ENCODE measurements around the gene ARSG. TPM values are rescaled to one million over a fixed set of nuclear protein-coding genes. Genes with fewer than 3 reads are reported as not detected.

ARSG gene
- total RNA-seq, 2 donors from 2014 or later, result 5.4 to 16.9 TPM

DNA sequence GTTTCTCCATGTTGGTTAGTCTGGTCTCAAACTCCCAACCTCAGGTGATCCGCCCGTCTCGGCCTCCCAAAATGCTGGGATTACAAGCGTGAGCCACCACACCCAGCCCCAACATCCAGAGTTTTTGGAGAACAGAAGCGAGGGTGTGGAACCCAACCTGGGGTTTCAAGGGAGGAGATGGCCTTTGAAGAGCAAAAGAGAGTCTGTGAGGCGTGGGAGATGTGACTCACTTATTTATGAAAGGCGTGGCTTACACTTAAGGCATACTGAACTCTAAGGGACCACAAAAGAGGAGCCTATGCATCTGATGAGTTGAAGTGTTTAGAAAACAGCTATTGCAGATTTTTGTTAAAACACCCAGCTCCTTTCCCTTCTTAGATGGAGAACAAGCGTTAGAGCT is 18.9 kb downstream of the ARSG start:
- H3K36me3 ChIP-seq, result no peaks in the 10 kb centered on the region
- TF ChIP-seq, protein P1, sequence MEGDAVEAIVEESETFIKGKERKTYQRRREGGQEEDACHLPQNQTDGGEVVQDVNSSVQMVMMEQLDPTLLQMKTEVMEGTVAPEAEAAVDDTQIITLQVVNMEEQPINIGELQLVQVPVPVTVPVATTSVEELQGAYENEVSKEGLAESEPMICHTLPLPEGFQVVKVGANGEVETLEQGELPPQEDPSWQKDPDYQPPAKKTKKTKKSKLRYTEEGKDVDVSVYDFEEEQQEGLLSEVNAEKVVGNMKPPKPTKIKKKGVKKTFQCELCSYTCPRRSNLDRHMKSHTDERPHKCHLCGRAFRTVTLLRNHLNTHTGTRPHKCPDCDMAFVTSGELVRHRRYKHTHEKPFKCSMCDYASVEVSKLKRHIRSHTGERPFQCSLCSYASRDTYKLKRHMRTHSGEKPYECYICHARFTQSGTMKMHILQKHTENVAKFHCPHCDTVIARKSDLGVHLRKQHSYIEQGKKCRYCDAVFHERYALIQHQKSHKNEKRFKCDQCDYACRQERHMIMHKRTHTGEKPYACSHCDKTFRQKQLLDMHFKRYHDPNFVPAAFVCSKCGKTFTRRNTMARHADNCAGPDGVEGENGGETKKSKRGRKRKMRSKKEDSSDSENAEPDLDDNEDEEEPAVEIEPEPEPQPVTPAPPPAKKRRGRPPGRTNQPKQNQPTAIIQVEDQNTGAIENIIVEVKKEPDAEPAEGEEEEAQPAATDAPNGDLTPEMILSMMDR (IDR thresholded peaks at IDR 0.05), result no peak
- no peak for DNase-seq (ENCODE audit: low spot score)
- H3K4me3 ChIP-seq, result no peak overlapping the region
- ATAC-seq (ENCODE audit: insufficient number of reproducible peaks, low FRiP score, low read depth), result no peak
- no peaks in the 10 kb centered on the region for H3K9me3 ChIP-seq
- H3K27me3 ChIP-seq (replicated peaks; ENCODE audit: insufficient read depth), result no peaks in the 10 kb centered on the region
- no peaks in the 10 kb centered on the region for H3K4me1 ChIP-seq (ENCODE audit: control insufficient read depth in 1 of 2, low read depth in 2 of 2)
- H3K27ac ChIP-seq, result no peak overlapping the region

DNA sequence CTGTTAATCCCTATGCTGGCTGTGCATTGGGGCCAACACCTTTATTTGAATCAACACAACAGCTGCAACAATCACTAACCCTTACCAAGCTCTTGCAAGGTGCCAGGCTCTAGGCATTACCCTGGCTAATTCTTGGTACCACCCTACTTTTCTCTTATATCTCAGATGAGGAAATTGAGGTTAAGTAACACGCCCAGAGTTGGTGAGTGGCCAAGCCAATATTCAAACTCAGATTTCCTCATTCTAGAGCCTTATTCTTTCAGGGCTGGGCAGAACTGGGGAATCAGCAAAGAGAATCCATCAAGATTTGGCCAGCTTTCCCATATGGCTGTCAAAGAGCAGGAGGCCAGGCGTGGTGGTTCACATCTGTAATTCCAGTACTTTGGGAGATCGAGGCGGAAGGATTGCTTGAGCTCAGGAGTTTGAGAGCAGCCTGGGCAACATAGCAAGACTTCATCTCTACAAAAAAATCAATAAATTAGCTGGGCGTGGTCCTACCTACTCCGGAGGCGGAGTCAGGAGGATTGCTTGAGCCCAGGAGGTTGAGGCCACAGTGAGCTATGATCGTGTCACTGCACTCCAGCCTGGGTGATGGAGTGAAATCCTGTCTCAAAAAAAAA is 23.7 kb downstream of the ARSG start:
- ATAC-seq (ENCODE audit: insufficient number of reproducible peaks, low FRiP score, low read depth) (no peak), DNase-seq (ENCODE audit: low spot score) (no peak)
- Histone ChIP-seq H3K36me3 (no peaks in the 10 kb centered on the region), H3K27me3 (replicated peaks; ENCODE audit: insufficient read depth) (no peaks in the 10 kb centered on the region), H3K4me3 (no peak overlapping the region), H3K4me1 (ENCODE audit: control insufficient read depth in 1 of 2, low read depth in 2 of 2) (no peaks in the 10 kb centered on the region), H3K9me3 (no peaks in the 10 kb centered on the region), H3K27ac (no peak overlapping the region)
- TF ChIP-seq, protein P1 (IDR thresholded peaks at IDR 0.05), result no peak

DNA sequence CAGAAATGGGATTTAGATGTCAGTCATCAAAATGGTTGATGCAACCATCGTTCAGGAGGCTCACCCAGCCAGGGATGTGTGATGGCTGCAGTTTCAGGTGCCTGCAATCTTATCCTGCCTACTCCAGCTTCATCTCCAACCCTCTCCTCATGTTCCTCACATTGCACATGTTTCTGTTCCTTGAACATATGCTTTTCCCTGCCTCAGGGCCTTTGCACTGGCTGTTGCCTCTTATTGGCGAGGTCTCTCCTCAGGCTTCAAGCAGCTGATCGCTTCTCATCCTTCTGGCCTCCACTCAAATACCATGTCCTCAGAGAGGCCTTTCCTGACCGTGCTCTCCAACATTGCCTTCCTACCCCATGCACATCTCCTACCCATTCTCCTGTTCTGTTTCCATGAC is 24.6 kb downstream of the ARSG start:
- DNase-seq (ENCODE audit: low spot score) (no peak), ATAC-seq (ENCODE audit: insufficient number of reproducible peaks, low FRiP score, low read depth) (no peak)
- Histone ChIP-seq H3K36me3 (no peaks in the 10 kb centered on the region), H3K4me3 (no peak overlapping the region), H3K9me3 (no peaks in the 10 kb centered on the region), H3K4me1 (ENCODE audit: control insufficient read depth in 1 of 2, low read depth in 2 of 2) (no peaks in the 10 kb centered on the region), H3K27me3 (replicated peaks; ENCODE audit: insufficient read depth) (no peaks in the 10 kb centered on the region), H3K27ac (no peak overlapping the region)
- TF ChIP-seq, protein P1 (IDR thresholded peaks at IDR 0.05), result no peak

DNA sequence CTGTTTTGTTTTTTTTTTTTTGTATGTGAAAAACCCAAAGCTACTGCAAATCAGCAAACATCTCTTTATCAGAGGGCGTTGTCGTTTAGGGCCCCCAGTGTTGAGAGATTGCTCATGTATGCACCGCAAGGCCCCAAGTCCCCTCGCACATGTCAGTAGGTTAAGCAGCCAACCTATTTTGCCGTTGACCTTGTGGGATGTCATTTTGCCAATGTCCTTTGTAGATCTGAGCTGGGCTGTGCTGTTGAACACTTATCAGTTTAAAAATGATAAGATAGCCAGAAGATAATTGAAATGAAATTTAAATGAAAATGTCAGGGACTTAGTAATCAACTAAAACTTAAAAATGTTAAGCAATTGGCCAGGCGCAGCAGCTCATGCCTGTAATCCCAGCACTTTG is 26.2 kb downstream of the ARSG start:
- H3K4me1 ChIP-seq (ENCODE audit: control insufficient read depth in 1 of 2, low read depth in 2 of 2), result no peaks in the 10 kb centered on the region
- H3K4me3 ChIP-seq, result no peak overlapping the region
- H3K27me3 ChIP-seq (replicated peaks; ENCODE audit: insufficient read depth), result no peaks in the 10 kb centered on the region
- no peaks in the 10 kb centered on the region for H3K9me3 ChIP-seq
- no peak overlapping the region for H3K27ac ChIP-seq
- ATAC-seq (ENCODE audit: insufficient number of reproducible peaks, low FRiP score, low read depth) (no peak), DNase-seq (ENCODE audit: low spot score) (no peak)
- no peaks in the 10 kb centered on the region for H3K36me3 ChIP-seq
- TF ChIP-seq, protein P1 (IDR thresholded peaks at IDR 0.05), result no peak

DNA sequence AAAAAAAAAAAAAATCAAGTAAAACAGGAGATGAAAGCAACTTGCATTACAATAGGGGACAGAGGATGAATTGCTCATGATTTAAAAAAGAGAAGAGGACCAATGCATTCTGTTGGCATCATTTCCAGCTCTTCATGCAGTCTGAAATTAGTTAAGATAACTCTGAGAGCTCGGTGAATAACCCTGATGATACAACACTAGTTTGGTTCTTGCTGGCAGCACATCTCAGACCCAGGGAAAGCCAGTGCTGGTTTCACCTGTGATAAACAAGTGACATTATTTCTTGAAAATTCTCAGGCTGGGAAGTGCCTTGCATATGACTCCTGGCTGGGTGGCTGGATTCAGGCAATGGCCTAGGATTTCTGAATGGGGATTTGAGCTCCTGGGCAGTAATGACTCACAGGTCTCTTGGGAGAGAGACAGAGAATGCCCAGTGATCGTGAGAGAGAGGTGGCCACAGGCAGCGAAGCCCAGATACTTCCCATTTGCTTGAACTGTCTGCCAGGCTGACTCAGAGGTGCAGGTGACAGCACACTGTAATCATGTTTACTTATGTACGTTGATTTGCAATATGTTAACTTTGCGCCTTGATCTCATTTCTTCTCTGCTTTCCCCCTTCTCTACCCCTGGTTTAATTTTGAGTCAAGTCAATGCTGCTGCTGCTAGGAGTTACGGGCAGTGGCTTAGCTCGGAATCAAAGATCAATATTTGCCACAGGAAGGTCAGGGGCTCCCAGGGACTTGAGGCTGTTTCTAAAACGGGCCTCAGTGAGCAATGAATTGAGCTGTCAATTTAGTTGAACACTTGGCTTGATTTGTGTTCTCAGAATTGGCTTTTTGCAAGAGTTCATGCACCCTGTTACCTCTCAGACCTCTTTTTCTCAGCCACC is 27.1 kb downstream of the ARSG start:
- no peaks in the 10 kb centered on the region for H3K27me3 ChIP-seq (replicated peaks; ENCODE audit: insufficient read depth)
- H3K9me3 ChIP-seq, result no peaks in the 10 kb centered on the region
- H3K27ac ChIP-seq, result no peak overlapping the region
- no peaks in the 10 kb centered on the region for H3K4me1 ChIP-seq (ENCODE audit: control insufficient read depth in 1 of 2, low read depth in 2 of 2)
- TF ChIP-seq, protein P1 (IDR thresholded peaks at IDR 0.05), result no peak
- ATAC-seq (ENCODE audit: insufficient number of reproducible peaks, low FRiP score, low read depth), result no peak
- DNase-seq (ENCODE audit: low spot score), result no peak
- no peak overlapping the region for H3K4me3 ChIP-seq
- no peaks in the 10 kb centered on the region for H3K36me3 ChIP-seq

All from thoracic aorta (tissue), 2 donors.